Activated CD8-positive, alpha-beta memory T cell treated with anti-CD3 and anti-CD28 coated beads for 24 hours (primary cell): ENCODE data around the gene EFNA2.

Source experiments
- DNase-seq: peaks from one replicate; pipeline ENCODE4 v3.0.0-alpha.2; 2020

Gene EFNA2

GRCh38 chr19:1260749-1261537 lies 24.7 kb upstream of the EFNA2 start:
- peak; percentile 98 for DNase-seq

GRCh38 chr19:1261538-1261797 lies 24.2 kb upstream of the EFNA2 start:
- DNase-seq: no peak

GRCh38 chr19:1261798-1262622 lies 23.7 kb upstream of the EFNA2 start:
- DNase-seq: no peak

- DNase-seq: no peak
These were observed 23.0 kb upstream of the EFNA2 start for GRCh38 chr19:1262623-1263123.

DNA sequence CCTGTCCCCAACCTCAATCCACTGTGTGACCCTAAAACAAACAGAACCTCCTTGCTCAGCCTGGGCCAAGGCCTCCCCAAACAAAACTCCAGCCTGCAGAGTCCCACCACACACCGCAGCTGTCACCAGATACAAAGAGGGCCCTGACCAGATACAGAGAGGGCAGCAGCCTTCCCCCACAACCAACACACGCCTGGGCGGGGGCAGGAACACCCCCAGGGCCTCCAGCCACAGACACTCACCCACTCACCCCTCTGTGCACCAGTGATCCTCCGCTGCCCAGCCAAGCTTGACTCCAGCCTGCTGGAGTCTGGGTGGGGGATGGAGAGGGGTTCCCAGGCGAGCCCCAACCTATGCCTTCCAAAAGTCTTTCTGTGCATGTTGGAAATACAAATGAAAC lies 22.5 kb upstream of the EFNA2 start:
- no peak for DNase-seq

DNA sequence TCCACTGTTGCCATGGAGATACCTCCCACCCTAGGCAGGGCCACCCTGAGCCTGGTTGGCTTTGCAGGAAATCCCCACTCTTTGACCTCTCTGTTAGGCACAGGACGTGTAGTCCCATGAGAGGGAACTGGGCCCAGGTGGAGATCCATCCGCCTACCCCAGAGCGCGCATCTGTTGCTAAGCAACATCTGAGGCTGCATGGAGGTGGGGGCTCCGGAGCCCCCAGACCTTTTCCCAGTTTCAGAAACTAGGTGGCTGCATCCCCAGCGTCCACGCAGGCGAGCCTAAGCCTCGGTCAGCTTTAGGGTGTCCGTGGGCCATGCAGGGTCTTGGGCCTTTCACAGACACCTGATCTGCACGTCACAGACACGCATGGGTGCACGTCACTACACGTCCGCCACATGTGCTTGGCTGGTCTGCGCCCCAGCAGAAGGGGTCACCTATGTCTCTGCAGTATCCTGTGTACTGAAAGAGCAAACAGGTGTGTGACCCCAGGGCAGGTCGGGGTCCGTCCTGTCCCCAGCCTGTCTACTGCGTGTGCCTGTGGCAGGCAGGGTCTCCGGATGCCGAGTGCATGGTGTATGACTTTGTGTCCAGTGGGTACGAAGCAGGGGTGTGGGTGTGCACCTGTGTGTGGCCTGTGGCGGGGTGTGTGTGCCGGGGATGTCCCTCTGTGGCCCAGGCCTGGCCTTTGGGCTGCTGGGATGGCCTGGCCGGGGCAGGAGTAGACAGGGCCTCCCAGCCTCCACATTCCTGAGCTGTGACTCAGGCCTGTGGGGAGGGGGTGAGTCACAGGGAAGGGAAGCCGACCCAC lies 20.7 kb upstream of the EFNA2 start:
- DNase-seq: no peak

- DNase-seq: peak; percentile 80
These were observed 20.0 kb upstream of the EFNA2 start for GRCh38 chr19:1265615-1266128.

DNA sequence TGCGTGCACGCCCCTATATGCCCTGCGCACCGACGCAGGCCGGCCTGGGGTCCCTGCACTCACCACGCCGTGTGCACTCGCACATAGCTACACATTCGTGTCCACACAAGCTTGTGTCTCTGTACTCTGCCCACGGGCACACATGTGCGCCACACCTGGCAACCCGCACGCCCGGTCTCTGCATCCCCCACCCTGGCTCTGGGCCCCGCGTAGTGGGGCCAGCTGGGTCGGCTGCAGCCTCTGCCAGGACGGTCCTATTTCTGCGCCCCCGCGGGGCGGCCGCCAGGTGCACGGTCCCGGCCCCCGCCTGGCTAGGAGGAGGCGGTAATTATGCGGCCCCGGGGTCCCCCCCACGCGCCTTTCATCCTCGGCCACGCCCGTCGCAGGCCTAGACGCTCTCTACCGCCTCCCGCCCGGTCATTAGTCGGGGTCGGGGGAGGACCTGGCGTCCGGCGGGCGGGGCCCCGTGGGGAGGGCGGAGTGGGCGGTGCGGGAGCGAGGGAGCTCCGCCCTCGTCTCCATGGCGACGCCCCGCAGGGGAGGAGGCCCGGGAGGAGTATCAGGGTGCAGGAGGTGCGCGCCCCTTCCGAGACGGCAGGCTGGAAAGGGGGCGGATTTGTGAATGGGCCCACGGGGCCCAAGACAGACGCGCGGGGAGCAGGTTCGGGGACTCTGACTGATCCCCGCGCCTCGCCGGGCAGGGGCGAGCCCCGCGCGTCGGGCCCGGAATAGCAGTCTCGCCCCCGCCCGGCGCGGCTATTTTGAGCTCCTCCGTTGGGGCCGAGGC lies 19.4 kb upstream of the EFNA2 start:
- peak; percentile 94 for DNase-seq

DNA sequence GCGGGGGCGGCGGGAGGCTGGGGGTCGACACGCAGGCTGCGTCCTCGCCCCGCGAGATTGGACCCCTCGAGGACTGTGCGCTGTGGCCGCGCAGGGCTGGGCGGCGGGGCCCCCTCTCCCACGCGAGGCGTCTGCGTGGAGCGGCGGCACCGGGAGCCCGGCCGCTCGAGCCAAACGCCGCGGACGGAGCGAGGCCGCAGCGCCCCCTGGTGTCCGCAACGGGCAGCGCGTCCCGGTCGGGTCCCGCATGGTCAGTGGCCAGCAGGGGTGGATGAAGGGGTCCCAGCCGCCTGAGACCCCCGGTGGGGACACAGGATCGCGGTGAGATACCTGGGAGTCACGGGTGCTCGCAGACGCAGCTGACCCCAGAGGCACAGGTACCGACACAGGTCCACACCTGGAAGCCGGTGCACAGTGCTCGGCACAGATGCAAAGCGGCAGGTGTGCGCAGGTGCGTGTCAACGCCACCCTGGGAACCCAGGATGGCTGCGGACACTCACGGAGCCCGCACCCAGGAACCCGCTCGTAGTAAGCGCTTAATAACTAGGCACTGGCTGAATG lies 18.7 kb upstream of the EFNA2 start:
- peak; percentile 91 for DNase-seq

DNA sequence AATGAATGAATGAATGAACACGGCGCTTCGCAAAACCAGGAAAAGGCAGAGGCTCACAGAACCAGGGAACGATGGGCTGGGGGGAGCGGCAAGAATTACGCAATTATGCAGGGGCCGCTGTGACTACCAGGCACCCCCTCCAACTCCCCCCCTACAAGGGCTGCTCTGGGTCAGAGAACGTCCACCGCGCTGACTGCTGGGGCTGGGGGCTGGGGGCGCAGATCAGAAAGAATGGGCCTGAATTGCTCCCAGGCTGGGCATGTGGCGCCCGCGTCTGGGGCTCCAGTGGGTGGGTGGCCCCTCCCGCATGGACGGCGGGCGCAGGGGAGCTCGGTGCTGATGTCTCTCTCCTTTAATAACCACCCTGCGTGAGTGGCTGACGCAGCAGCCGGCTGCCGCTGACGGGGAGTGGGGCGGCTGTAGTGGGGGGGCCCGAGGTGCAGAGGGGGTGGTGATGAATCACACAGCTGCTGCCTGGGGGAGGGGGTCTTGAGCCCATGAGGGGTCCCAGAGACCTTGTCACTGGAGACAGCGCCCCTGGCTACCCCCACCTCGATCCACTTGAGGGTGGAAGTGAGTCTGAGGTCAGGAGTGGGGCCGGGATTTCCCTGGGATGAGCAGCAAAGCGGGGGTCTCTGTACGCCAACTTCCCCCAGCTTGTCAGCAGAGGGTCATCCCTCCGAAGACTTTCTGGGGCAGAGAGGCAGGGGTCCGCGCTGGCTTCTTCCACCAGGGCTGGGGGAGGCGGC lies 18.0 kb upstream of the EFNA2 start:
- no peak for DNase-seq

- no peak for DNase-seq
These were observed 17.2 kb upstream of the EFNA2 start for GRCh38 chr19:1268226-1269064.

GRCh38 chr19:1269065-1269477 lies 16.6 kb upstream of the EFNA2 start, which contains the start of gene CIRBP:
Gene CIRBP, plus strand, starts transcription at chr19:1269332. Its CDS starts 1,602 bp downstream, at chr19:1270934.
- peak; percentile 99 for DNase-seq

DNA sequence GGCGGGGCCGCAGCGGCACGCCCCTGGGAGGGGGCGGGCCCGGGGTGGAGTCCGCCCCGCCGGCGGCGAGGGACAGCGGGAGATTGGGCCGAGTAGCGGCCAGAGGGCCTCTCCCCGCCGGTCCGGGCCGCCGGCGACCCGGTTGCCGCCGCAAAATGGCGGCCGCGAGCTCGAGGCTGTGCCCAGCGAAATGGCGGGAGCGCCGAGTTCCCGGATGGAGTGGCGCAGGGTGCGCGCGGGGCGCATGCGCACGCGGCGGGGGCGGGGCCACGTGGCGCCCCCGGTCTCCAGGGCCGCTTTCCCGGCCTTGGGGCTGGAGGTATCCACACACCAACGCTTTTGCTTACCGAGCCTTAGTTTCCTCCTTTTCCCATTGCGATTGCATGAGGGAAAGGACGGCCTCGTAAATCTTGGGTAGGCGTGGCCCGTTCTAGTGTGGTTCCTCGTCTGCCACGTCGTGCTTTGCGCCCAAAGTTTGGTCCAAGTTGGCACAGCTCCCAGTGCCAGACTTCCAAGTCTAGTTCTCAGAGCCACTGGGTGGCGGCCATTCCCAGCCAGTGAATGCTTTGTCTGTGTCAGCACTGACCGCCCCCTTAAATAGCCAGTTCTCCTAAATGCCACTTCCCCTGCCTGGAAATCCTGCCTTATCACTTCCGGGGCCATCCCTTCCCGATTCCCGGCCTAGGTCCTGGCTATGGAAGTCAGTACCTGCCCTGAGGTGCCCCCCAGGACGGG lies 16.0 kb upstream of the EFNA2 start:
- DNase-seq: peak; percentile 95

DNA sequence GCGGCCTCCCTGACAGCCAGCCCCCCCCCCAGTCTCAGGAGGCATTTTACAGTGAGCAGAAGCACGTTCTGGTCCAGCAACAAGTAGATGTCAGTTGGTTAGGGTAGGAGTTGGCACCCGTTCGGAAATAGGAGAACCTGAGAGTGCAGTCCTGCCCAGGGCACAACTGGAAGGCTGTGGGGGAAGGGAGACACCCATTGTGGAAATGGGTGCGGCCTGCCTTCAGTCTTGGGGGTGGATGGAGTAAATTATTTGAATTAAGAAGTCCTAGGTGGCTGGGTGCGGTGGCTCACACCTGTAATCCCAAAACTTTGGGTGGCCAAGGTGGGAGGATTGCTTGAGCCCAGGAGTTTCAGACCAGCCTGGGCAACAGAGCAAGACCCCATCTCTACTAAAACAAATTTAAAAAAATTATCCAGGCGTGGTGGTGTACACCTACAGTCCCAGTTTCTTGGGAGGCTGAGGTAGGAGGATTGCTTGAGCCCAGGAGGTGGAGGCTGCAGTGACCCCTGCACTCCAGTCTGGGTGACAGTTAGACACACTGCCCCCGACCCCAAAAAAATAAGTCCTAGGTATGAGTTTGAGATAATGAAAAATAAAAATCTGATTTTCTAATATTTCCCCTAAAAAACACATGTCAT lies 15.3 kb upstream of the EFNA2 start:
- no peak for DNase-seq

DNA sequence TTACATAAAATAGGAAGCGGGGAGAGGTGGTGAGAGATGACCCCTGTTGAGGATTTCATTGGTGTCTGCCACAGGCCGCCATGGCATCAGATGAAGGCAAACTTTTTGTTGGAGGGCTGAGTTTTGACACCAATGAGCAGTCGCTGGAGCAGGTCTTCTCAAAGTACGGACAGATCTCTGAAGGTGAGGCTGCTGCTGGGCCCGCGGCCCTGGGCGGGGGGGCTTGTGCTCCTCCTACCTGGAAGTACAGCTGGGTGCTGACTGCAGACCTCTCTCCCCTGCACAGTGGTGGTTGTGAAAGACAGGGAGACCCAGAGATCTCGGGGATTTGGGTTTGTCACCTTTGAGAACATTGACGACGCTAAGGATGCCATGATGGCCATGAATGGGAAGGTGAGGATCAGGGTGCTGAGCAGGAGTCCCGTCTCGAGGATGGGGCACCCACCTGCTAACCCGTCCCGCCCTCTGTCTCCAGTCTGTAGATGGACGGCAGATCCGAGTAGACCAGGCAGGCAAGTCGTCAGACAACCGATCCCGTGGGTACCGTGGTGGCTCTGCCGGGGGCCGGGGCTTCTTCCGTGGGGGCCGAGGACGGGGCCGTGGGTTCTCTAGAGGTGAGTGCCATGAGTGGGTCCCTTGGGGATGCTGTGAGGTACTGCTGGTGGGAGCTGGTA lies 14.7 kb upstream of the EFNA2 start:
- DNase-seq: no peak

DNA sequence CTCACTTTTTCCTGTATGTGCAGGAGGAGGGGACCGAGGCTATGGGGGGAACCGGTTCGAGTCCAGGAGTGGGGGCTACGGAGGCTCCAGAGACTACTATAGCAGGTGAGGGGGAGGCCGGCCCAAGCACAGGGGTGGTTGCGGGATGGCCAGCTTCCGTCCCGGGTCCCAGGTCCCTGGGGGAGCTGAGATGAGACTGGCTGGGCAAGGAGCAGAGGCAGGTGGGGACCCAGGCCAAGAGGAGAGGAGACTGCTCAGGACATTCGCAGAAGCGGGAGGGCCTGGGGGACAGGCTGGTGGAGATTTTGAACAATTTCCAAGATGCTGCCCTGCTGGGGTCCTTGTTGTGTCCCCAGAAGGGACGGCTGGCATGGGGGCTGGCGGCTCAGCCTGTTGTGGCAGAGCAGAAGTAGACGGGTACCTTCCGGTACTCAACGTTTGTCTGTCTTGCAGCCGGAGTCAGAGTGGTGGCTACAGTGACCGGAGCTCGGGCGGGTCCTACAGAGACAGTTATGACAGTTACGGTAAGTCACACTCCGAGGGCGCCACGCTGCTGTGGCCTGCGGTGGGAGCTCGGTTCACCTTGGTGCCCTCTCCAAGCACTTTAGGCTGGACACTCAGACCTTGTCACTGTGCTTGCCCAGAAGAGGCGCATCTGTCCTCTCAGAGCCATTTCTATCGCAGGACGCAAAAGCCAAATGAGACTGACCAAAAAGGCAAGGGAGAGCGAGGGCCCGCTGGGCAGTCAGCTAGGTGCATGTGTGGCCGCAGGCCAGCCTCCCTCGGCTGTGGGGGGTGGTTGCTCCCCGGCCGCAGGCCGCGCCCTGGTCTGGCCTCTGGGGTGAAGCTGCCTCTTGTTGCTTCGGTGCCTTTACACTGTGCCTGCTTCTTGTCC lies 13.9 kb upstream of the EFNA2 start:
- no peak for DNase-seq
